K562 (cell line): ENCODE results near the gene ATXN2L.

ENCODE experiments used
- ARID3A ChIP-seq: IDR thresholded peaks from 2 replicates; pipeline ENCODE4 v1.6.1; 2012; ENCODE audit warnings: low read depth, low read length, improper control_type of control experiment, borderline replicate concordance
- CREM ChIP-seq: IDR thresholded peaks from 2 replicates; pipeline ENCODE4 v1.6.1; 2014; ENCODE audit warnings: antibody characterized with exemption, low read depth
- CTCF ChIP-seq, 3 experiments: IDR thresholded peaks in 2 of 3; conservative IDR thresholded peaks in 1 of 3; 2 replicates each; pipeline ENCODE4 v1.5.1; 2011 to 2012; ENCODE audit warnings: low read length in 3 of 3, mild to moderate bottlenecking in 3 of 3, control low read depth in 2 of 3, improper control_type of control experiment in 1 of 3, inconsistent platforms in 1 of 3, low read depth in 1 of 3, mixed read lengths in 1 of 3, moderate library complexity in 1 of 3; ENCODE audit not compliant: insufficient read depth in 2 of 3
- HCFC1 ChIP-seq: IDR thresholded peaks from 2 replicates; pipeline ENCODE4 v1.6.1; 2012; ENCODE audit warnings: low read depth, low read length, improper control_type of control experiment
- ID3 ChIP-seq, 2 experiments: fragments of 250-450 bp in 1 of 2; fragments of 450-650 bp in 1 of 2; sonication (Bioruptor Pico) in 1 of 2; IDR thresholded peaks; 2 replicates each; pipeline versions ENCODE4 v1.6.1 to v1.8.0; 2016 to 2021; ENCODE audit warnings: mild to moderate bottlenecking in 2 of 2, moderate library complexity in 2 of 2, missing compliant biosample characterization in 1 of 2, missing genetic modification characterization in 1 of 2
- KLF13 ChIP-seq: fragments of 450-650 bp; IDR thresholded peaks from 2 replicates; pipeline ENCODE4 v1.6.1; 2016; ENCODE audit warnings: missing genetic modification characterization, low read depth, mild to moderate bottlenecking, missing compliant biosample characterization, moderate library complexity, borderline replicate concordance
- MAFF ChIP-seq: IDR thresholded peaks from 2 replicates; pipeline ENCODE4 v1.6.1; 2012; ENCODE audit warnings: low read length, improper control_type of control experiment
- NFE2L1 ChIP-seq: fragments of 450-650 bp; IDR thresholded peaks from 2 replicates; pipeline ENCODE4 v1.6.1; 2016; ENCODE audit warnings: missing genetic modification characterization, low read depth, mild to moderate bottlenecking, missing compliant biosample characterization, moderate library complexity, borderline replicate concordance
- POLR2A ChIP-seq: fragments of 450-650 bp; conservative IDR thresholded peaks from 2 replicates; pipeline ENCODE4 v1.6.1; 2016
- REST ChIP-seq, 2 experiments: fragments of 450-650 bp; formaldehyde crosslinking in 1 of 2; IDR thresholded peaks; 2 replicates each; pipeline versions ENCODE4 v1.4.0 to v1.6.1; 2014 to 2020; ENCODE audit warnings: mild to moderate bottlenecking in 2 of 2, borderline replicate concordance in 1 of 2, low read depth in 1 of 2
- SP2 ChIP-seq: IDR thresholded peaks from 2 replicates; pipeline ENCODE4 v1.6.1; 2011; ENCODE audit warnings: mild to moderate bottlenecking, low read depth, low read length, moderate library complexity; ENCODE audit not compliant: poor library complexity, severe bottlenecking; ENCODE audit errors: extremely low read depth
- ZBTB33 ChIP-seq: sonication (generic); formaldehyde crosslinking; IDR thresholded peaks from 2 replicates; pipeline ENCODE4 v1.8.1; 2023; ENCODE audit warnings: mild to moderate bottlenecking, missing genetic modification reagents
- ZNF274 ChIP-seq: IDR thresholded peaks from 2 replicates; pipeline ENCODE4 v1.6.1; 2011; ENCODE audit warnings: low read depth, mild to moderate bottlenecking, low read length, moderate library complexity, borderline replicate concordance
- ZNF785 ChIP-seq: fragments of 250-450 bp; sonication (Bioruptor Pico); IDR thresholded peaks from 2 replicates; pipeline ENCODE4 v1.4.0; 2020; ENCODE audit warnings: mild to moderate bottlenecking

- TF ChIP-seq NFE2L1: no peak
- TF ChIP-seq KLF13 (tag): no peak
- no peak for TF ChIP-seq ARID3A
- TF ChIP-seq ZNF785 (CRISPR knock-in tag): no peak
- no peak for TF ChIP-seq MAFF
- no peak for TF ChIP-seq ZNF274
- TF ChIP-seq POLR2A: no peak
- TF ChIP-seq ID3 (CRISPR knock-in tag; IDR thresholded peaks at IDR 0.05): no peak
- no peak for TF ChIP-seq ID3 (tag; IDR thresholded peaks at IDR 0.05)
- no peak for TF ChIP-seq HCFC1
- TF ChIP-seq CREM: no peak
- no peak for TF ChIP-seq CTCF (IDR thresholded peaks at IDR 0.05 in 2 of 3, conservative IDR thresholded peaks at IDR 0.05 in 1 of 3; ENCODE audit: insufficient read depth in 2 of 3, low read depth in 1 of 3, low read length in 3 of 3)
- TF ChIP-seq SP2: no peak
- TF ChIP-seq ZBTB33 (CRISPR knock-in tag): no peak
- no peak for TF ChIP-seq REST (IDR thresholded peaks at IDR 0.05; ENCODE audit: borderline replicate concordance)
- TF ChIP-seq REST (CRISPR knock-in tag; IDR thresholded peaks at IDR 0.05; ENCODE audit: low read depth): no peak
These were observed 22.9 kb downstream of the ATXN2L start for GRCh38 chr16:28845761-28846079.
